DMS153 treated with DMSO at 0.1 percent for 48 hours (cell line): ENCODE results near the gene LRRC8B.
A peak's percentile ranks its signal among the peaks of the same experiment; 100 is the strongest.
"Not testable (repeated sequence)": the region's sequence is repeated elsewhere in the genome, so short reads cannot be mapped to it uniquely, and the experiment has no call there.

Experiments
- DNase-seq: peaks from one replicate; lab custom pipeline; 2025; ENCODE audit not compliant: unreplicated experiment; lab: John Stamatoyannopoulos, UW

LRRC8B gene

DNA sequence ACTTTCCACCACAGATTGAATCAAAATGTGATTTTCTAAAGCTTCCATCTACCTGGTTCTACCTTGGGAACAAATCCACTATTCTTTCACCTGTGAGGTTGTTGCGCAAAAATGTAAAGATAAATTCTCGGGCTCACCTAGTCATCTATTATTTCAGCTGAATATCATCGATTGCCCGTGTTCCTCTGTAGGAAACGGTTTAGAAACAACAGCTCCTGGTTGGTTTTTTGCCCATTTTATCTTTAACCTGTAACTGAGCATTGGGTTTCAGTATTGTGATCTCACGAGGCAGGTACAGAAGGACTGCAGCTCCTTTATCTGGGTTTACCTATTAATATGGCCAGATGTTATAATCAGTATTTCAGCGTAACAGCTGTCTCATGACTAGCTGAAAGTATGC is 55.4 kb downstream of the LRRC8B start:
- DNase-seq, result no peak

DNA sequence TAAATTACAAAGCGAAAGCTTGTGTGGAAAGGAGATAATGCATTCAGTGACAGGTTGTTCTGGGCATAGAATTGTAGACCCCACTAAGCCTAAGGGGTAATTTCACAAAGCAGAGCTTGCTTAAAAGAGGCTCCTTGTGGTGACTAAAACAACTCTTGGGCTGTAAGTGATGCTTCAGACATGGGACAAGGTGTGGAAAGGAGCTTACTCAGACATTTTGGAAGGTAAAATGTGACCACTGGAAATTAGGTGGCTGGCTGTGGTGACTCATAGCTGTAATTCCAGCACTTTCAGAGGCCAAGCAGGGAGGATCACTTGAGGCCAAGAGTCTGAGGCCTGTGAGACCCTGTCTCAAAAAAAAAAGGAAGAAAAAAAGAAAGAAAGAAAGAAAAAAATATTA is 57.2 kb downstream of the LRRC8B start:
- no peak for DNase-seq

DNA sequence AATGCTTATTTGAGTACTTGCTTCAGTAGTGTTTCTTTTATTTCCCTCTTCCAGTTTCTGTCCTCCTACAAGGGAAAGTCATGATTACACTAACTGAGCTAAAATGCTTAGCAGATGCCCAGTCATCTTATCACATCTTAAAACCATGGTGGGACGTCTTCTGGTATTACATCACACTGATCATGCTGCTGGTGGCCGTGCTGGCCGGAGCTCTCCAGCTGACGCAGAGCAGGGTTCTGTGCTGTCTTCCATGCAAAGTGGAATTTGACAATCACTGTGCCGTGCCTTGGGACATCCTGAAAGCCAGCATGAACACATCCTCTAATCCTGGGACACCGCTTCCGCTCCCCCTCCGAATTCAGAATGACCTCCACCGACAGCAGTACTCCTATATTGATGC is 57.9 kb downstream of the LRRC8B start:
- no peak for DNase-seq

DNA sequence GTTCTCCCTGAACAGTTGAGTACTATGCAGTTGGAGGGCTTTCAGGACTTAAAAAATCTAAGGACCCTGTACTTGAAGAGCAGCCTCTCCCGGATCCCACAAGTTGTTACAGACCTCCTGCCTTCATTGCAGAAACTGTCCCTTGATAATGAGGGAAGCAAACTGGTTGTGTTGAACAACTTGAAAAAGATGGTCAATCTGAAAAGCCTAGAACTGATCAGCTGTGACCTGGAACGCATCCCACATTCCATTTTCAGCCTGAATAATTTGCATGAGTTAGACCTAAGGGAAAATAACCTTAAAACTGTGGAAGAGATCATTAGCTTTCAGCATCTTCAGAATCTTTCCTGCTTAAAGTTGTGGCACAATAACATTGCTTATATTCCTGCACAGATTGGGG is 59.6 kb downstream of the LRRC8B start:
- no peak for DNase-seq

DNA sequence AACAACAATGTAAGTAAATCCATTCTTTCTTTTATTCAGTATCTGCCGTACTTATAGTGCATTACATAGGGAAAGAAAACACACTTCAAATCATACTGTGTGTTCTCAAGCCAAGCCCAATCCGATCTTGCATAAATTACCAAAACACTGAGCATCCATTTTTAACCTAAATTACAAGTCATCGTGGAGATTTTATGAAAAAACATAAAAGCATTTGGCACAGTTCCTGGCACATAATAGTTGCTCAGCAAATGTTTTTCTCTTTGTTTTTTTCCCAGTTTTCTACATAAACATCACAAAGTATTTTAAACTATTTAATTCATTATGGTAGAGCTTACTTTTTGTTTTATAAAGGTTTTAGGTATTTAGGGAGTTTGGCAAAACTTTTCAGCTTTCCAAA is 60.2 kb downstream of the LRRC8B start:
- no peak for DNase-seq

DNA sequence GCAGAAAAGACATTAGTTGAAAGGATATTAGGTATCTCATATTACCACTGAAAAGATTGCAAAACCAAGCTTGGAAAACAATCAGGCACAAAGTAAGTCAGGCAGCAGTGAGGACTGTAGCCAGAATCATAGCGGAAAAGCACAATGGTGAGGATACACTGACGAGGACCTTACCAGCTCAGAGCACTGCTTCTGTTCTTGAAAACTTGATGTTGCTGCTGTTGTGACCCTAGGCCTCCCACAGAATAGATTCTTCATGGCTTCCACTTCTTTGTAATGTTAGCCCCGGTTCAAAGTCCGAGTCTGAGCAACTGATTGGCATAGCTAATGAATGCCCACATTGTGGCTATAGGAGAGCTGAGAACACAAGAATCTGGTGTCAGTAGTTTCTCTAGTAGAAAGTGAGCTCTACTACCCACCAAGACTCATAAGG is 63.1 kb downstream of the LRRC8B start:
- DNase-seq, result no peak

DNA sequence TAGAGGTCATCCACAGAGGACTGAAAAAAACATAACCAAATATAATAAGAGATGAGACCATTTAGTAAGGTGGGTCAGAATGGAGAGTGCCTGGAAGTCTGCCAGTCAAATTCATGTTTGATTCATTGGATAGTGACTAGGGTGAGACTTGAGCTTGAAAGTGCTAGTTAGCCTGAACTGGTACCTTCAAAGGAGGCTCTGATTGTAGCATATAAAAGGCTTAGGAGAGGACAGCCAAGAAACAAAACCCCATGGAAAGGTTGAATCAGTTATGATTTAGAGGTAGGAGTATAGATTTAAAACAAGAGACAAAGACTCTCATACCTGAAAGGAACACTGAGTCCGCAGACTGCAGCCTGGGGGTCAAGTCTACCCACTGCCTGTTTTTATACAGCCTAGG is 63.9 kb downstream of the LRRC8B start:
- no peak for DNase-seq

DNA sequence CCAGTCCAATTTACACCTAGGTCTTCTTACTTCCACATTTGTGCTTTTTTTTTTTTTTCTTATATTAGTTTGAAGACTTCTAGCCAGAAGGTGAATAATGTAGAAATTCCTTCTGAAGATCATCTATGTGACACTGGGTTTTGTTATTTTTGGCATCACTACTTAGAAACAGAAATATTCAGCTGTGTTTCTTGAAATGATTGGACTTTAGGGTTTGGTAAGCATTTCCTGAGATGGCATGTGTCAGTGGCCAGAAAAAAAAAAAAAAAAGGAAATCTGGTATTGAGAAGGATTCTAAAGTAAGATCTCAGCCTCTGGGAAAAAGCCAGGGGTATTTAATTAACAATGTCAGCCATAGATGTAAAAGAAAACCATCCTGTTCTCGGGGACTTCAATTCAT is 64.9 kb downstream of the LRRC8B start:
- no peak for DNase-seq

DNA sequence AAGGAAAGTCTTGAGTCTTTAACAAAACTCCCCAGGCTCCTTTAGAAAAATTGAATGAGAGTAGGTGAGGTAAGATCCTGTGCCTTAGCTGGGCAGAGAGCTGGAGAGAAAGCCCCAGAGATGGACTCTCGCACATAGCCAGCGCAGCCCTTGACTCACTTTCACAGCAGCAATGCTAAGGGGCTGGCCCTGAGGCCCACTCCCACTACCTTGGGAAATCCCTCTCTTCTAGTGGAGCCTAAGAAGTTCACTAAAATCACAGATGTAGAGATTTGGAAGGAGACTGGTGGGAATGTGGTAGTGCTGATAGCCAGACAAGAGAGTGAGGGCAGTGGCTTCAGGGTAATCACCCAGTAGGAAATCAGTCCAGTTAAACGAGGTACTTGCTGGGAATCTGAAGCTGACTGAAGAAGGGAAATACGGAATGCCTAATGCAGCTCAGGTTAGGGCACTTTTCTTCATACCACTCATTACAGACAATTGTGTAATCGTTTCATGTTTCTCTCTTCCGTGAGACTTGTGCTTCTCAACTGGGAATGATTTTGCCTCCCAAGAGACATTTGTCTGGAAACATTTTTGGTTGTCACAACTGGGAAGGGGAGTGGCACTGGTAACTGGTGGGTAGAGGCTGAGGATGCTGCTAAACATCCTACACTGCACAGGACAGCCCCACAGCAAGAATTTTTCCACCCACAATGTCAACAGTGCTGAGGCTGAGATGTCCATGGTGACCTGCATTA is 65.9 kb downstream of the LRRC8B start:
- DNase-seq, result no peak

DNA sequence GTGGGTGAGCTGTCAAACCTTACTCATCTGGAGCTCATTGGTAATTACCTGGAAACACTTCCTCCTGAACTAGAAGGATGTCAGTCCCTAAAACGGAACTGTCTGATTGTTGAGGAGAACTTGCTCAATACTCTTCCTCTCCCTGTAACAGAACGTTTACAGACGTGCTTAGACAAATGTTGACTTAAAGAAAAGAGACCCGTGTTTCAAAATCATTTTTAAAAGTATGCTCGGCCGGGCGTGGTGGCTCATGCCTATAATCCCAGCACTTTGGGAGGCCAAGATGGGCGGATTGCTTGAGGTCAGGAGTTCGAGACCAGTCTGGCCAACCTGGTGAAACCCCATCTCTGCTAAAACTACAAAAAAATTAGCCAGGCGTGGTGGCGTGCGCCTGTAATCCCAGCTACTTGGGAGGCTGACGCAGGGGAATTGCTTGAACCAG is 68.3 kb downstream of the LRRC8B start:
- DNase-seq, result not testable (repeated sequence)

DNA sequence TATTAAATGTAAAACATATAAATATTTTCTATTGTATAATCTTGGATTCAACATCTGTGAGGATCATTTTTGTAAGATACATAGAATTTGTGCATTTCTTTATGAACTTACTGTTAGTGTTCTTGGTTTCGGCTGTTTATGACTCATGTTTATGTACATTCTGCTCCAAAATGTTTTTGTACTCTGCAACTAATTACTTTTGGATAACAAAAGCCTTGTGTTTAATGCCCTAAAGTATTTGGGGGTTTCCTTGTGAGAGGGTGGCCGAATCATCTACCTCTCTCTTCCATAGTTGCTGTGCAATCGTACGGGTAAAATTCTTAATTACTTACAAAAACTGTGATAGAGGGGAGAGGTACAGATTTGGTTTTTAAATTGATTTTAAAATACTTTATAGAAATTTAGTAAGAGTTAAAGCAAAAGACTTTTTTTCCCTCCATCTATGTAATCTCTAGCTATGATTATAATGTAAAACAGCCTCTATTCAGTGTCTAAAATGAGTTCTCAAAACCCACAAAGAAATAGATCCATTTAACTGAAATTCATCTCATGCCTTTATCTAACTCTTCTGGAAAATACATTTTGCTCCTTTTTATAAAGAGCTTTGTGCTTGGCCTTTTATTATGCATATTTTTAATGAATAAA is 69.6 kb downstream of the LRRC8B start:
- DNase-seq, result no peak

DNA sequence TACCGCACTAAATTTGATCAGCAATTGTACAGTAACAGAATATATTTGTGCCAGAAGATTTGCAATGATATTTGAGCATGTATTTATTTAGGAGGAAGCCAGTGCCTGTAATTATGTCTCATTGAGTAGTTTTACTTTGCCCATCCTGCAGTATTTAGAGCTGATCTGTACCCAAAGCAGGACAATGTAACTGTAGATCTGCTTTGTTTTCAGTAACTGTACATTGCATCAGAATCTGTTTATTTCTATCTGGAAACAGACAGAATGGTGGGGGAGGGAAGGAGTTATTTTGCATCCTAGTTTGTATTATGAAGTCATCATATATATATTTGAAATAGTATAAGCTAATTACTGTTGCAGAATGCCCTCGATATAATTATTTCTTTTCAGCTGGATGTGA is 72.1 kb downstream of the LRRC8B start:
- no peak for DNase-seq

DNA sequence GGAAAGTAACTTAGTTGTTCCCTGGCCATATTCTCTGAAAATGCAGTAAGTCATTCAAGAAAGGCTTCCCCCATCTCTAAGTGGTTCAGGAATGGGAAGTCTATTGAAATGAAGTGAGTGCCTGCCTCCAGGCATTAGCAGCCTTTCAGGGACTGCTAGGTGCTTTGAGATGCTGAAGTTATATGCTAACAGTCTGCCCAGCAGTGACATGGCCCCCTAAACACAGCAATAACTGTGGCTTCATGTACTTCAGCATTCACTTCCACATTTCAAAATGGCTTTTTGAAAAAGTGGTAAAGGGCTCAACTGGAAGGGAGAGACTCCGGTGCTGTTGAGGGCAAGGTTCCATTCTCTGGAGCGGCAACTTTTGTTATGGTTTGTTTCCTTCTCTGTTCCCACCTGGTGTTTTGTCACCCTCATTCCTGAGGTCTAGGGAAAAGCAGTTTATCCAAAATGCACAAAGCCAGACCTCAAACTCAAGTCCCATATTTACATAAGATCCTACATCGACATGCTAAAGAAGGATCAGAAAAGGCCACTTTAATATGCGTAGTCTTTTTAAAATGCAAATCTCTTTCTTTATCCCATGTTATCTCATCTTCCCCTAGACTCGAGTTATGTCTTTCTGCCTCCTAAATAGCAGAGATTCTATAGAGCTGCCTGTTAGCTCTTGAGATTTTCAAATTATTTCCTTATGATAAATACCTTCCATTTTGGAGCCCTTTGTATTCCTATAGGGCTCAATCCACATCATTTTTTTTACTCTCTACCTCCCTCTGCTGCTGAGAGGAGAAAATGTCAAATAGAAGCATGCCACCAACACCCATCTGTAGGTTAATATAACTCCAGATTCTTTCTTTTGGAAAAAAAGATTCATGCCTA is 74.1 kb downstream of the LRRC8B start:
- peak; percentile 51 for DNase-seq

DNA sequence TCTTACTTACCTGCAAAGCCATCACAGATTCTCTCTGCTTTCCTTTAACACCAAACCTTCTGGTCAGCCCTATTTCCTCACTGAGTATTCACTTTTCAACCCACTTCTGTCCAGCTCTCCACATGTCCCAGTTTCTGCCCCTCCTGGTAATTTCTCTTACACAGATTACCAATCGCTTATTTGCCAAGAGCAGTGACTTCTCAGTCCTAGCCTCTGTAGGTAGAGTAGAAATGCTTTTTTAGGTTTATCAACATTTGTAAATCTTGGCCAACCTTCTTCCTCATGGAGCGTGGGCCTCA is 74.7 kb downstream of the LRRC8B start:
- no peak for DNase-seq

DNA sequence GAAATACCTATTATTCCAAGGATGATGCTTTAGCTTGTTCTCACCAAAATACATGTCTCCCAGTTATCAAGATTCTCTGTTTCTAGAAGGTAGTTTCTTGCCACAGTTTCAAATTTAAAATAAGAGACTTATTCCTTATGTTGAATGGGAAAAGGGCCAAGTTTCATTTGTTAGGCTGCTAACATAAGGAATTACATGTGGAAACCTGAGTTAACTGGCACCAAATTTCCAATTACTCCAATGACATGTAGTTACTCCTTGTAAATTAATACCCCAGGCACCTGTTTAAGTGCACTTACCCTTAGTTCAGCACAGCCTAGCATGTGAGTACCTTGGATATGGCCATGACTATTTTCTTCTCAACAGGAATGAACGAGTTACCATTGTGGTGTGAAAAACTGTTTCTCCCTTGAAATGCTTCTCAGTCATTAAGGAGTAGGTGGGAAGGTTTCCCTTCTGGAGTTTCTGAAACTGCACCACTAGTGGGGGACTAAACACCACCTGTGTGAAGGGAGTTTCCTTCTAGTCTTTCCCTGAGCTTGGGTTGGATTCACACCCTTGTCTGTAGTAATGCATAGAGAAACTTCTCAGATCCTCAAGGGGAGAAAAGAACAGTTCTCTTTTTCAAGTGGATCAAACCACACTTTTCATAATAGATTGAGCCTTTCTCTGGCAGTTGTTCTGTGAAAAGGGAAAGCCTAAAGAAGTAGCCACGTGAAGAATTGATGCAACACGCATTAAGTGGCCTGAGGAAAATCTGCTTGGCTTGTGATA is 76.0 kb downstream of the LRRC8B start:
- DNase-seq, result no peak

DNA sequence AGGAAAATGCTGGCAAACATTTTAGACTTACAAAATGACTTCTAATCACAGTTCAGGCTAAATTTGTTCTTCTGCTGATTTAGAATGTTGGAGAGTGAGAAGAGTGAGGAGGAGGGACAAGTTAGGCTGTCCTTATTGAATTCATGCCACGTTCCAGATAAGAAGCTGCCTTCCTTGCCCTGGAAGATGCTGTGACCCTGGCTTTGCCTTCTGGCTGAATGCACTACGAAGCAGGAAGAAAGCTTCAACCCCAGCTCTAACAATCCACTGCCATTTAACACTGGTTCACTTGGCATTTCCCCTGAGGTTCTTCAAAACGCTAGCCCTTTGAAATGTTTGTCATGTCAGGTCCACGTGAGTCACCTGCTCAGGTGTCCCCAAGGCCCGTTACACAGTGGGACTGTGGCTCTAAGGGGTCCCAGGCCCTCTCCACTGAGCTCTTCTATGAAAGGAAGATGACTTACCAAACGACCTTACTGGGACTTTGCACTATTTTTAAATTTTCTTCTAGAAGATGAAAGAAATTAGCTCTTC is 78.3 kb downstream of the LRRC8B start:
- DNase-seq, result no peak

DNA sequence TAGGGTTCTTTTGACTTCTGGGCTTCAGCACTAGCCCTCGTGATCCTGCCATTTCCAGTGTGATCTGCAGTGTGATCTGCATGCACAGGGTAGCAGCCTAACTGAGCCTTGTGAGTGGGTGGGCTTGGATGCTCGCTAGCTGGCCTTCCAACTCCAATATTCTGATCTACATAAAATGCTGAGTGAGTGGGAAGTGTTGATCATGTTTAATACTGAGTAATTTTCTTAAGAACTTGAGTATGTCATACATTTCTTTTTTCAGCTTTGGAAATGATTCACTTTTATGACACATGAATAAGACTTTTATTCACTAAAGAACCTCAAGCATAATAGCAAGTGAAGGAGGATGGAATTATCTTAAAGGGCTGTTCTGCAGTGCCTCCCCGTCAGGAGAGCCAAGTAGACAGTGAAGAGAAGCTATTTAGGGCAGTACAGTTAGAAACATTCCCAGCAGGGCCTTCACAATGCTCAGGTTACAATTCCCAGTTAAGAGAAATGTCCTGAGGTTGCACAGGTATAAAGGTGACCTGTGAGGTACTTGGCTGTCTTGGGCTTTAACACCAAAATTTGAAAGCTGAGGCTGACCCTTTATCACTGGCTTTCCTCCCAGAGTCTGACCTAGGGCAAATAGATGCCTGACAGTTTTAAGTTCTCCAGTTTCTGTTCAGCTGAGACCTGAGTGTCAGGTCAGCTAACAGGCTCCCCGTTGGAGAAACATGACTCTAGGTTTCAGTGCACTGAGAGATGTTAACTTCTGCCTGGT is 79.2 kb downstream of the LRRC8B start:
- no peak for DNase-seq

DNA sequence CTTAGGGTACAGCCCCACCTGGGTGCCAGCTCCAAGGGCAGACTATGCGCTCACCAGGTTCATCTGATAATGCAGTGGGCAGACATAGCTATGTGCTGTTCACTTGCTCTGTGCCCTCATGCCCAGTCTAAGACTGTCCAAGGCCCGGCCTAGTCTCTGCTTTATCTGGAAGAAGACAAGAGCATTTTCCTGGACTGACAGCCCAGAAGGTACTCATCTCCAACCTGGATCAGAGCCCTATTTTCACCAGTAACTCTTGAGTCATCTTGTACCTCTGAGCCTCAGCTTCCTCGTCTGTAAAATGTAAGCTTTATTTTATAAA is 79.7 kb downstream of the LRRC8B start:
- no peak for DNase-seq

DNA sequence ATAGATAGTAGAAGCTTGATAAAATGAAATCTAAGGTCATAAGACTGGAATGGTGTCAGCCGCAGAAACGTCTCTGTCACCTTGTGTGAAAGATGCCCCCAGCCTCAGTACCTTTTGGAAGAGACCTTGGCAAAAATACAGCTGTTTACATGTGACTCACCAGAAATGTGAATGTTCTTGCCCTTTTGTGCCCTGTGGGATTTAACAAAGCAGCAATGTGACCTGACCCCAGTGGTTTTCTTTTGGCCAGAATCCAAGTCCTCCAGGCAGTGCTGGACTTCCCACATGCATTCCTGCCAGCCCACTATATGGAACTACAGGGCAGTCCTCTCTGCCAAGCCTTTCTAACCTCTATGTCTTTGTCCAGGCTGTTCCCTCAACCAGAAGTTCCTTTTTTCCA is 81.1 kb downstream of the LRRC8B start:
- no peak for DNase-seq

DNA sequence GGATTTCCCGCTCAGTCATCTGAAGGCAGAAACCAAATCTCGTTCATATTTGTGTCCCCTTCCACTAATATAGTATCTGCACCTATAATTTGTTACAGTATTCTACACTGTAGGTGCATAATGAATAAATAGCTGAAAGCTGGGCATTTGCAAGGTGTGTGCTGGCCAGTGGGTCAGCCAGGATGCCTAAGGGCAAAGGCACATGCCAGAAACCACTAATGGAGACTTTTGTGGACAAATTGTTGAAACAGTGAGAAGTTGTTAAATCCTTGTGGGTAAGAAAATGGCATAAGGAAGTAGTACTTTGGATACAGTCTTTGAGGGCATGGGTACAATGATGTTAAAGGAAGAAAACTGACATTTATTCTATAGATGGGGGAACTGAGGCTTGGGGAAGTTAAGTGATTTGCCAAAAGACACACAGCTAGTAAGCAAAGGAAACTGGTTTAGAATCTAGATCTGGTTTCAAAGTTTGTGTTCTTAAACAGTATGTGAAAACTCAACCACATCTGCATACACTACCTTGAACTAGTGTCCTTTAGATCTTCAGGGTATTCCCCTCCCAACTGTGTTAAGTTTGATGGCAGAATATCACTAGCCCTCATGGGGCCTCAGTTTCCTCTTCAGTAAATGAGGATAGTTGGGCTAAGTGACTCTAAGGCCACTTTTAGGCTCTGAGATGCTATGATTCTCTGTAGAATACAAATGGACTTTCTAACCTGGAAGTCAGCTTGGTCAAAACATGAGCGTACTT is 81.8 kb downstream of the LRRC8B start:
- no peak for DNase-seq
